Measurements from ENCODE around the gene GLIS1. TPM values are rescaled to one million over a fixed set of nuclear protein-coding genes. Genes with fewer than 3 reads are reported as not detected.

GLIS1 gene
- total RNA-seq, 2 experiments from 2014 or later, result not detected

DNA sequence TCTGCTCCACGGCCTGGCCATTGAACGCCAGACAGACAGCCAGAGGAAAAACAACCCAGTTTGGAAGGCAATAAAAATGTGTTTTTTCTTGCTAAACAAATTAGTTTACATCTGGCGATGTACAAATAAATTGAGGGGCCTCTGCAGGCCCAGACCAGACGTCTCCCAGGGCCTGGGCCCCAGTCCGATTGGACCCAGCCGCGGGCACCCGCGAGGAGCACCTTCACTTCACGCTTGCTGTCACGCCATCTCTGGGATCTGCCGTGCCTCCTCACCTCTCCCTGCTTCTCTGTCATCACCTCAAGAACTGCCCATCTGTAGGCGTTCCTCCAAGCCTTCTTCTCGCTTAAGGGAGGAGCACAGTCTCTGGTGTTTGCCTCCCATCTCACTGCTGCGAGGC lies 61.5 kb downstream of the GLIS1 start:
- DNase-seq, result no peak
- H3K9me3 Mint-ChIP-seq, result no peaks in the 10 kb centered on the region
- H3K4me1 Mint-ChIP-seq (ENCODE audit: low read depth), result peaks cover 7% of the 10 kb centered on the region
- no peaks in the 10 kb centered on the region for H3K27me3 Mint-ChIP-seq
- ChIA-PET CTCF (interaction anchor here (1.6 kb wide), 1 partner anchor 192 kb away, joined by 5 read pairs; no protein-coding TSS in a partner anchor), POLR2A (no interaction called here)
- no peak overlapping the region for H3K4me3 Mint-ChIP-seq
- intact Hi-C loops (cut with micrococcal nuclease), result no loop called here
- H3K27ac Mint-ChIP-seq, result no peak overlapping the region
- ATAC-seq, result no peak
- TF ChIP-seq, protein P1, sequence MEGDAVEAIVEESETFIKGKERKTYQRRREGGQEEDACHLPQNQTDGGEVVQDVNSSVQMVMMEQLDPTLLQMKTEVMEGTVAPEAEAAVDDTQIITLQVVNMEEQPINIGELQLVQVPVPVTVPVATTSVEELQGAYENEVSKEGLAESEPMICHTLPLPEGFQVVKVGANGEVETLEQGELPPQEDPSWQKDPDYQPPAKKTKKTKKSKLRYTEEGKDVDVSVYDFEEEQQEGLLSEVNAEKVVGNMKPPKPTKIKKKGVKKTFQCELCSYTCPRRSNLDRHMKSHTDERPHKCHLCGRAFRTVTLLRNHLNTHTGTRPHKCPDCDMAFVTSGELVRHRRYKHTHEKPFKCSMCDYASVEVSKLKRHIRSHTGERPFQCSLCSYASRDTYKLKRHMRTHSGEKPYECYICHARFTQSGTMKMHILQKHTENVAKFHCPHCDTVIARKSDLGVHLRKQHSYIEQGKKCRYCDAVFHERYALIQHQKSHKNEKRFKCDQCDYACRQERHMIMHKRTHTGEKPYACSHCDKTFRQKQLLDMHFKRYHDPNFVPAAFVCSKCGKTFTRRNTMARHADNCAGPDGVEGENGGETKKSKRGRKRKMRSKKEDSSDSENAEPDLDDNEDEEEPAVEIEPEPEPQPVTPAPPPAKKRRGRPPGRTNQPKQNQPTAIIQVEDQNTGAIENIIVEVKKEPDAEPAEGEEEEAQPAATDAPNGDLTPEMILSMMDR (IDR thresholded peaks at IDR 0.05), result no peak
- H3K36me3 Mint-ChIP-seq (ENCODE audit: low read depth), result no peaks in the 10 kb centered on the region

DNA sequence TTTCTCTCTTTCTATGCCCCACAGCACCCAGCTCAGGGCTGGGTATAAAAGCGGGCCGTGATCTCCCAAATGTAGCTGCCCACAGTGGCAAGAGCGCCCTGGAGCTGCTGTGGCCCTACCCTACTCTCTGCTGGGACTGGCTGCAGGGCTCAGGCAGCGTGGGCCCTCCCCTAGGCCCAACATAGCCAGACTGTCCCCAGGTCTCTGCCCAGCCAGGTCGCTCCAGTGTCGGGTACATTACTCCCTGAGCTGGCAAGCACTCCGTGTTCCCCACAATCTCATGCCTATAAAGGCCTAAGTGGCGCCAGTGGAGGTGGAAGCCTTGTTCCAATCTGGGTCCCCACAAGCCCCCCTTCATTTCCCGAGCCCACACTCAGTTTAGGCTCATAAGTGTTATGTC lies 66.2 kb downstream of the GLIS1 start:
- ChIA-PET CTCF (no interaction called here), POLR2A (no interaction called here)
- H3K27me3 Mint-ChIP-seq, result no peaks in the 10 kb centered on the region
- no peak for DNase-seq
- H3K36me3 Mint-ChIP-seq (ENCODE audit: low read depth), result no peaks in the 10 kb centered on the region
- TF ChIP-seq, protein P1 (IDR thresholded peaks at IDR 0.05), result no peak
- no peak for ATAC-seq
- H3K9me3 Mint-ChIP-seq, result no peaks in the 10 kb centered on the region
- no peak overlapping the region for H3K4me3 Mint-ChIP-seq
- no peak overlapping the region for H3K27ac Mint-ChIP-seq
- no peaks in the 10 kb centered on the region for H3K4me1 Mint-ChIP-seq (ENCODE audit: low read depth)
- intact Hi-C loops (cut with micrococcal nuclease), result no loop called here

DNA sequence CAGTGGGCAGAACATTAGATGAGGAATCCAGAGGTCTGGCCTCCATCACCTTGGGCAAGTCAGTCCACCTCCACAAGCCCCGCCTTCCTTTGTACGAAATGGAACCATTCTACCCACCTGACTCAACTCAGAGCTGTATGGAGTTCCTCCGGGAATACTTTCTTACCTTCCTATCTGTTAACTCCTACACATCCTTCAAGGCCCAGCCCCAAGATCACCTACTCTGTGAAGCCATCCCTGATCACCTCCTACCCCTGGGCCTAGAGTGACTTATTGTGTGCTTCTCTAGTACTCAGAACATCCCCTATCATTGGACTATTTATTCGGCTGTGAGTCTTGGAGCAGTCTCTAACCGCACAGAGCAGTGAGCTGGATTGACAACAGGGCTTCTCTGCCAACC lies 66.7 kb downstream of the GLIS1 start:
- DNase-seq (no peak), ATAC-seq (no peak)
- Mint-ChIP-seq H3K4me1 (ENCODE audit: low read depth) (no peaks in the 10 kb centered on the region), H3K4me3 (no peak overlapping the region), H3K9me3 (no peaks in the 10 kb centered on the region), H3K27ac (no peak overlapping the region), H3K27me3 (no peaks in the 10 kb centered on the region), H3K36me3 (ENCODE audit: low read depth) (no peaks in the 10 kb centered on the region)
- ChIA-PET POLR2A (no interaction called here), CTCF (interaction anchor here (1.1 kb wide), 1 partner anchor 10 kb away, joined by 3 read pairs; no protein-coding TSS in a partner anchor)
- TF ChIP-seq, protein P1 (IDR thresholded peaks at IDR 0.05), result no peak
- intact Hi-C loops (cut with micrococcal nuclease), result no loop called here

DNA sequence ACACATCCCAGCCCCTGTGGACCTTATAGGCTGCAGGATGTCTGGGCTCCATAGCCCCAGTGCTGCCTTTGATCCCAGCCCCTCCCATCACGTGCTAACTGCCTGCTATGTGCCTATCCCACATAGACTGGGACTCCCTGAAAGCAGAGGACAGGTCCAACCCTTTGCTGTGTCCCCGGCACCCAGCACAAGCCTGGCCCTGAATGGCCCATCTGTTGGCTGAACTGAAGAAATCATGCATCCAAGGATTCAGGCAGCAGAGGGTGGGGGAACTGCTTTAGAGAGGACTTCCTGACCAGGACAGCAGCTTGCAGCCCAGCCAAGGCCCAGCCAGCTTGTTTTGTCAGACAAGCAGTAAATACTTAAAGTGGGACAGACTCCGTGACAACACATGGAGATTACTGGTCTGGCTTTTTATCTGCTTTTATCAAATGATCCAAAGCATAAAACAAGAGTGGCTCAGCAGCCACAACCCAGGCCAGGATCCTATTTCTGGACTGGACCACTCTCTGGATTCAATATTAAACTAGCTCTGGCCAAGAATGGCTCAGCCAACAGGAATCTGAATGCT lies 69.3 kb downstream of the GLIS1 start:
- H3K9me3 Mint-ChIP-seq, result no peaks in the 10 kb centered on the region
- ChIA-PET POLR2A (no interaction called here), CTCF (no interaction called here)
- H3K36me3 Mint-ChIP-seq (ENCODE audit: low read depth), result no peaks in the 10 kb centered on the region
- H3K27me3 Mint-ChIP-seq, result no peaks in the 10 kb centered on the region
- DNase-seq, result no peak
- no peak overlapping the region for H3K27ac Mint-ChIP-seq
- no peak overlapping the region for H3K4me3 Mint-ChIP-seq
- TF ChIP-seq, protein P1 (IDR thresholded peaks at IDR 0.05), result no peak
- no peaks in the 10 kb centered on the region for H3K4me1 Mint-ChIP-seq (ENCODE audit: low read depth)
- intact Hi-C loops (cut with micrococcal nuclease), result no loop called here
- no peak for ATAC-seq

GRCh38 chr1:53666566-53666965 lies 72.4 kb downstream of the GLIS1 start:
- Mint-ChIP-seq H3K4me1 (ENCODE audit: low read depth) (no peaks in the 10 kb centered on the region), H3K27ac (no peak overlapping the region), H3K4me3 (no peak overlapping the region), H3K36me3 (ENCODE audit: low read depth) (no peaks in the 10 kb centered on the region), H3K27me3 (no peaks in the 10 kb centered on the region), H3K9me3 (no peaks in the 10 kb centered on the region)
- ChIA-PET POLR2A (no interaction called here), CTCF (no interaction called here)
- ATAC-seq (no peak), DNase-seq (no peak)
- intact Hi-C loops (cut with micrococcal nuclease), result no loop called here
- TF ChIP-seq, protein P1 (IDR thresholded peaks at IDR 0.05), result no peak

Measured in activated CD8-positive, alpha-beta T cell treated with anti-CD3 and anti-CD28 coated beads for 36 hours (primary cell).